HL-60/S4 (cell line): ENCODE measurements around the gene SMARCA2.

Experiments
- in situ Hi-C: fragments of 300-500 bp; cut with MboI; formaldehyde crosslinking; loops from 2 replicates; pipeline ENCODE4 v1.14.3; 2022; ENCODE audit warnings: low sequenced_read_pairs

Gene SMARCA2

DNA sequence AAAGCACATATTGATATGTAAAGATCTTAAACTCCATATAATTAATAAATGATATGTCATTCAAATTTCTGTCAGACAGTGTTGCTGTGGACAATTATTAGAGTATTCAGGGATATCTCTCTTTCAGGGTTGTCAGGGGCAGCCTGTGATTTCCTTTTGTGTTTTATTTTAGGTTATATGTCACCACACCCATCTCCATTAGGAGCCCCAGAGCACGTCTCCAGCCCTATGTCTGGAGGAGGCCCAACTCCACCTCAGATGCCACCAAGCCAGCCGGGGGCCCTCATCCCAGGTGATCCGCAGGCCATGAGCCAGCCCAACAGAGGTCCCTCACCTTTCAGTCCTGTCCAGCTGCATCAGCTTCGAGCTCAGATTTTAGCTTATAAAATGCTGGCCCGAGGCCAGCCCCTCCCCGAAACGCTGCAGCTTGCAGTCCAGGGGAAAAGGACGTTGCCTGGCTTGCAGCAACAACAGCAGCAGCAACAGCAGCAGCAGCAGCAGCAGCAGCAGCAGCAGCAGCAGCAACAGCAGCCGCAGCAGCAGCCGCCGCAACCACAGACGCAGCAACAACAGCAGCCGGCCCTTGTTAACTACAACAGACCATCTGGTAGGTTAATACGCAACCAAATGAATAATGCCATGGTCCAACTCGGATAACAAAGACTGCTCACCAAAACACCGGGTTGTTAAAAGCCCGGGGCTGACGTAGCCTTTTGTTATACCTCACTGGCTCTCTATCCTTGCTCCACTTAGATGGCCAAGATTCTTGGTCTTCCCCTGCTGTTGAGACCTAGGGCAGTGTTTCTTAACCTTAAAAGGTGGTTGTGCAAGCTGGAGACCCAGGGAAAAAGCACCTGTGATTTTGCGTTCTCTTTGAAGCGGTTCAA lies 24.4 kb downstream of the SMARCA2 start:
- in situ Hi-C loops: no loop called here

DNA sequence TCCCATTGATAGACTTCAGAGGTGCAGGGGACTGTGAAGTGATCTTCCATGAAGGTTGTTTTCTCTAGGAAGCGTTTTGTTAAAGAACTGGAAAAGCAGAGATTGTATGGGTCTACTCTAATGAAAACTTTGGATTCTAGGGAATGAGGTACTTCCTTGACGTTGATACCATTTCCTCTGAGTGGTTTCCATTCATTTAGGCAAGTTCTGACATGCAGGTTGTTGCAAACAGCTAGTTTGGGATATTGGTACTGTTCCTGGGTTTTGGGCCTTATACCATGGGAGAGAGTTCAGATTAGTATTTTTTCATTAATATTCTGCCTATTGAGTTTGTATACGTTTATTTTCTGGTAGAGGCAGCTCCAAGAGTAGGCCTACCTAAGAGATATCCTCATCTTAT lies 25.7 kb downstream of the SMARCA2 start:
- in situ Hi-C loops: no loop called here

DNA sequence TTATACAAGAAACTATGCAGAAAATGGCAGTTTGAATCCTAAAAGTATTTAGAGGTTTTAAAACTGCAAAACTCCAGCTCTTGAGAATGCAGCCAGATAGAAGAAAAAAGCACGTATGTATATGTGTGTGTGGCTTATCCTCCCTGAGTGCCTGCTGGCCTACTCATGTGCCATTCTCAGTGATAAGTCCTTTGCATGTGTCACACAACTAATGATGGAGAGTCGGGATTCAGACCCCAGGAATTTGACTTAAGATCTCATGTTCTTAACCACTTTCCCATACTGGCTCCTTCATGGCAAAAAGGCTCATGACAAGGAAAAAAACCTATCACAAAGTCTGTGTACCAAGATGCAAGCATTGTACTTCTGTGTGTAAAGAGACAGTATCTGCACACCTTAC lies 26.6 kb downstream of the SMARCA2 start:
- in situ Hi-C loops: no loop called here

DNA sequence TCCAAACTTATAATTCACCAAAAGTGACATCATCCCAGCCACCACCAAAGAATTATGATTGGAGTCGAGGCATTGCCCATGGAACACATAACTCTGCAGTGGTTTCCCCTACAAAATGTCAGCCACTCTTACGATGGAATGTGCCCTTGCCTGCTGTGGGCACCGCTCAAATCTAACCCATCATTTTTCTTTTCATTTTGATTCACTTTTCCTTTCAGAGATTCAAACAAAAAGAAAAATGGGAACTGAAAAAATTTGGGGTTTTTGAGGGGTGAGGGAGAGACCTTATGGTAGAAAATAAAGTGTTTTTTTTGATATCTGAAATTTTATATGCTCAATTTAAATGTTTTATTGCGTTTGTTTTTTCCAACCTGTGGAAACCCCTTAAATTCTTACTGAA lies 28.1 kb downstream of the SMARCA2 start:
- in situ Hi-C loops: no loop called here

- in situ Hi-C loops: no loop called here
Observed at GRCh38 chr9:2043881-2044462, 28.8 kb downstream of the SMARCA2 start.

- in situ Hi-C loops: no loop called here
Observed at GRCh38 chr9:2047144-2047671, 32.1 kb downstream of the SMARCA2 start.

DNA sequence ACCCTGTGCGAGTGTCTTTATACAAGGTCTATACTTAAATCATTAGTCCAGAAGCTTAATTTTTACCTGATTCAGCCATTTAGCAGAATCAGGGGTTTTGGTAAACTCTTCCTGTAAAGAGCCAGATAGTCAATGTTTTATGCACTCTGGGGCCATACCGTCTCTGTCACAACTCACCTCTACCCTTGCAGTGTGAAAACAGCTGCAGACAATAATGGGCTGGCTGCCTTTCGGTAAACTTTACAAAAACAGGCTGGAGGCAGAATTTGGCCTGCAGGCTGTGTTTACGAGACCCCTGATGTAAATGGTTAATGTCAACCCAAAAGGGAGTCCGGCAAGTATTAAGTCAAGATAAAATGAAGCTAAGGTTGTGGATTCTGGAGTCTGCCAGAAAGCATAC lies 32.8 kb downstream of the SMARCA2 start:
- in situ Hi-C loops: no loop called here

DNA sequence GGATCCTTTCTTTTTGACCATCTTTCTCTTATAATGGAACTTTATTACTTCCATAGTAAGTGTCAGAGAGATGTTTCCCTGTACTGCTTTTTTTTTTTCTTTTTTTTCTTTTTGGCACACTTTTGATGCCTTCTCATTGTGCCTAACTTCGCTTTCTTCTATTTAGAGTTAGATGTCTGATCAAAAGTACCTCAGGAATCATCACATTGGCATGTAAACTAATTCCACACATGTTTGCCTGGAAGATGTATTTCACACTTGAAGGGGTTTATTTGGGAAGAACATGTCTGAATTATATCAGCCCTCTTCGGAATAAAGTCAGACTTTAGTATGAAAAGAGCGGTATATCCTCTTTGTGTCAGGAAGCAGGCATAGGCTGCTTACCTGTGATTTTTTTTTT lies 35.1 kb downstream of the SMARCA2 start:
- in situ Hi-C loops: no loop called here

GRCh38 chr9:2053883-2054845 lies 39.0 kb downstream of the SMARCA2 start:
- in situ Hi-C loops: no loop called here

DNA sequence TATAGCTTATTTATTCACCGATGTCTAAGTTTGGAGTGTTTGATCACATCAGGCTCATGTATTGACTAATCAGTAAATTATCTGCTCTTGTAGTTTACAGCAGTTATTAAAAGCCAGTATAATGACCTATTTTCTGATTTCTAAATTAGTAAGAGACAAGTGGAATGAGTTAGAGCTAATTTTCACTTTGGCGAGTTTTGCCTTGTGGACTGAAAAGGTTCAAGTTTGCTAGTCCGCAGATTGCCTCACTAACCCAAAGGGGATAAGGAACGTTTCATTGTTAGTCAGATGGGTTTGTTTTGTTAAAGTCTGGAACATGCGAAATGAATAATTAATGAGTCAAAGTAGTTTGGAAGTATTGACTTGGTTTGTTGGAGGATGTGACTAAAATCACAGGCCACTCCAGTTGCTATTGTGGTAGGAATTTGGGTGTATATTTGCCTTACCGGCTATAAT lies 40.1 kb downstream of the SMARCA2 start:
- in situ Hi-C loops: no loop called here

DNA sequence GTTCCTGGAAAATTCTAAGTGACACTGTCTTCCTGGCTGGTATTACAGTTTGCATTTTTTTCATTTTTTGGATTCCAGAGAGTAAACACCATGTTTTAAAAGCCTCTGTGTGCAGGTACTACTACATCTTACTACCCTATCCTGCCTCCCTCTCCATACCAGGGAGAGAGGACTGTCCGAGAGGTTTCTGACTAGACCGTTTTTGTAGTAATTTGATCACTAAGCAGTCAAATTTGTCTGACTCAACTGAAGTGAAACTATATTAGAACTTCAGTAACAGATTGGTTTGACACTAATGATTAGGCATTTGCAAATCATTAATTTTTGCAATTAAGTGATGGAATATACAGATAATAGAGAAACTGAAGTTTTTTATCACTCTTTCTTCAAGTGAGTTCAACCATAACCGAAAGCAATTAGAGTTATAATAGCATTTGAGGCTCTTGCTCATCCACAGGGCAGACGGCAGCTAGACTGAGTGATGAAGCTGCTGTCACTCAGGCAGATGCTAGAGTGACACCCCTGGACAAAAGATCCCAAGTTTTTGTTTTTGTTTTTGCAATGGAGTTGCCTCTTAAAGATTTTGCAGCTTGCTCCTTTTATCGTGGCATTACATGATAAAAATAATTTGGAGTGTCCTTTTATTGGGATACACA lies 44.3 kb downstream of the SMARCA2 start:
- in situ Hi-C loops: no loop called here

DNA sequence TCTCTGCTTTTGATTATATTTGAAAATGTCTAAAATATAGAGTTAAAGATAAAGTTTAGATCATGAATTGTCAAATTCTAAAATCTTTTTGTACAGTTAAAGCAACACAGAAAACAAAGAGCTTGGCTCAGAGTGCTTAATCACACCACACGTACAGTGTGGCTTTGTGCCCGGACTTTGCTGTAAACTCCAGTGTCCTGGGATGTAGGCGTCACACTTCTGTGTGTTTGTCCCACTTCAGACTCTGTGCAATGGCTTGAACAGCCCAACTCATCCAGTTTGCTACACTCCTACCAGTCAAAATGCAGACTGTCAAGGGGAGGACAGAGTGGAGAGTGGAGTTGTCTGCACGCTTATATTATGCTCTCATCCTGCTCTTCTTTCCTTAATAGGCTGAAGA lies 45.3 kb downstream of the SMARCA2 start:
- in situ Hi-C loops: no loop called here

DNA sequence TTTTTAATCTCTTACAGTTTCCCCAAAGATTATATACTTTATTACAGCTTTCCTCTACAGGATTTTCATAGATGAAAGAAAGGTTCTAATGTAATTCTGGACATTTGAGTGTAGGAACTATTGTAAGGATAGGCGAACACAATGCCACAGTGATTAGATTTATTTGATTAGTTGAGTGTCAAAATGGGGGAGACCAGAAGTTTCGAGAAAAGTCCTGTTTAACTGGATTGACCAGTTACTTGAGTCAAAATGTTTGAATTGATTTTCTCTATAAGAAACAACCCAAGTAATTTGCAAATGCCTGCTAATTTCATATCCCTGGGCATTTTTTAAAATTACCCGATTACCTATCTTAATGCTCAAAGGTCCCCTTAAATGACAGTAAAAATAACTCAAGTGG lies 50.6 kb downstream of the SMARCA2 start:
- in situ Hi-C loops: no loop called here

DNA sequence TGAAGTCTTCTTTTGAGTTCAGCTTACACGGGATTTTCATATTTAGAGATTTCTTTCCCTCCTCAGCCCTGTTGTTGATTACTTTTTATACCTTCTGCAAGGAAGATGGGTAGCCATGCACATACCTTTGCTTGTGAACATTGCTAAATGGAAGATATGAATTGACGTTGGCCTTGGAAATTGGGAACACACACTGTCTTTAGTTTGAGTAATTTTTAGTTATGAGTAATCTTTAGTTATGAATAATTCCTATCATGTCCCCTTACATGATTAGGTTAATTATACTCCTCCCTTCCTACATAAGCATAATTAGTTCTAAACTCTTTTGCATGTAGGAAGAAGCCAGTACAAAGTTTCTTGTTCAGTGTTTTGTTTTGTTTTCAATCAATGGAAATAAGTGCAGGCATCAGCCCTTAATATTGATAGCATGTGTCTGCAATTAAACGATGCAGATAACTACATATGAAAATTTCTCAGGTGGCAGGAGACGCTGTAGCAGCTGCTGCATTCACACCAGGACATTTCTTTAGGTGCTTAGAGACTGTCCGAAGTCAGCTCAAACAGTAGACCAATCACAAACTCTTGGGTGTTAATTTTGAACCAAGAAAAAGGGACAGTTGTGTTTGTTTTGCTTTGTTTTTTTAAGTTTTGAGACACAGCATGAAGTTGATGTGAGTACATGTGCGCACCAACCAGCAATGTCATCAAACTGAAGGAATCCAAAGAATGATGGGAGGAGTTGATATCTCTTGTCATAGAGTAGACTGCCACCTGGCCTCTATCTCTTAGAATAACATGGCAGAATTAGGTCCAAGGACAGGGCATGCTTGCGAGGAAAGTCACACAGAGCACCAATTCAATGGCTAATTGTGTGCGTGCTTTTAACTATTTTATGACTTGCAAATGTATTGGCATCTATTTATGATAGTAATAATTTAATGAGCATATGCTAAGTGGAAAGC lies 51.4 kb downstream of the SMARCA2 start:
- in situ Hi-C loops: no loop called here

GRCh38 chr9:2072752-2073405 lies 57.7 kb downstream of the SMARCA2 start:
- in situ Hi-C loops: no loop called here

- in situ Hi-C loops: no loop called here
Observed at GRCh38 chr9:2082772-2083171, 67.6 kb downstream of the SMARCA2 start.

DNA sequence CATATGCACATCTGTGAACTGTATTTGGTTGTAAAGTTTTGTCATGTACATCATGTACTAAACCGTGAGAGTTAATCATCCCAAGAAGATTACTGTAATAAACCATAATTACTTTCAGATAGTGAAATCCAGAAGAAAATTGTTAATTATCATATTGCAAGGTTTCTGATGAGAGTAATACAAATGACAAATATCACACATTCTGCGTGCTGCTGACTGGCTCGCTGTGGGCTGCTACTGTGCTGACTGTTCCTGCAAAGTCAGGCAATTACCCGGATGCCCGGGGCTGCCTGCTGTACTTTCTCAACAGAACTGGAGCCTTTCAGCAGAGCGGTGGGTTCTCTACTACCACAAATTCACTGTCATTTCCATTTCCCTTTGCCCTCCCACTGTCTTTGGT lies 68.3 kb downstream of the SMARCA2 start:
- in situ Hi-C loops: no loop called here

DNA sequence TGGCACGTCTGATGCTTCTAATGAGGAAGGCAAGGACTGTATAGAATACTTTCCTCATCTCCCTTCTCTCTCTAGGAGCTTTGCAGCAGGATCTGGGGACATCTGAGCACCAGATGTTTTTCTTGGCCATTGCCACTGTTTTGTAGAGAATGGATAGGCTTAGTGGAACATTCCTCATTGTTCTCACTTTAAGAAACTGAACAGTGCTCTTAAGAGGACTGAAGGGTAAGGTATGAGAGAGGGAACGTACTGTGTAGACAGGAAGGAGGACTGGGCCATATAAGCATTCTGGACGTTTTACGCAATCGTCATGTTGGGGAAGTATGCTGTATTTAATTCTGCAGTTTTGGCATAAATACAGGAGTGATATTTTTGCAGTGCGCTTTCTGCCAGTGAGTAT lies 70.6 kb downstream of the SMARCA2 start:
- in situ Hi-C loops: no loop called here

- in situ Hi-C loops: no loop called here
Observed at GRCh38 chr9:2086116-2086515, 71.0 kb downstream of the SMARCA2 start.
